NT2/D1 (cell line): Measurements from ENCODE around the gene RUBCN.

Experiments used
- SUZ12 ChIP-seq: IDR thresholded peaks from 2 replicates; pipeline ENCODE4 v1.6.1; 2011; ENCODE audit not compliant: insufficient read length, insufficient read depth; ENCODE audit errors: extremely low read depth
- YY1 ChIP-seq: IDR thresholded peaks from 2 replicates; pipeline ENCODE4 v1.6.1; 2011; ENCODE audit not compliant: insufficient read length, insufficient read depth
- ZNF274 ChIP-seq: IDR thresholded peaks from 2 replicates; pipeline ENCODE4 v1.6.1; 2011; ENCODE audit warnings: mild to moderate bottlenecking, low read depth, low read length

GRCh38 chr3:197670361-197670760 is 66.3 kb downstream of the RUBCN start:
- TF ChIP-seq ZNF274 (no peak), YY1 (no peak), SUZ12 (no peak)
